OCI-LY3 (cell line): ENCODE results near the gene MGAT3.

Source experiments
- H2AFZ ChIP-seq: fragments of 200-600, 300-600 bp; shearing (Covaris generic); 2 replicates; pipeline ENCODE4 v1.6.0; 2014; ENCODE audit warnings: antibody characterized with exemption, low read depth, low read length
- H3K27ac ChIP-seq: fragments of 200-600, 300-600 bp; sonication (generic); 2 replicates; pipeline ENCODE4 v1.5.1; 2014; ENCODE audit warnings: mild to moderate bottlenecking, low read length, moderate library complexity, mixed read lengths
- H3K27me3 ChIP-seq: fragments of 200-600, 300-600 bp; sonication (generic); 2 replicates; pipeline ENCODE4 v1.6.1; 2014; ENCODE audit warnings: low read depth, low read length, mixed read lengths
- H3K36me3 ChIP-seq: fragments of 200-600, 300-600 bp; sonication (generic); replicated peaks from 2 replicates; pipeline ENCODE3; 2014; ENCODE audit warnings: low read depth, low read length, mixed read lengths
- H3K4me1 ChIP-seq: fragments of 300-600, 200-600 bp; sonication (generic); 2 replicates; pipeline ENCODE4 v1.6.1; 2014; ENCODE audit warnings: low read length, mixed read lengths
- H3K4me2 ChIP-seq: fragments of 200-600, 300-600 bp; sonication (generic); 2 replicates; pipeline ENCODE4 v1.6.1; 2014; ENCODE audit warnings: low read length, mixed read lengths
- H3K4me3 ChIP-seq: fragments of 300-600, 200-600 bp; sonication (generic); 2 replicates; pipeline ENCODE4 v1.5.1; 2014; ENCODE audit warnings: antibody characterized with exemption, mild to moderate bottlenecking, low read length, moderate library complexity
- H3K79me2 ChIP-seq: fragments of 300-600, 200-600 bp; shearing (Covaris generic); 2 replicates; pipeline ENCODE4 v1.6.1; 2014; ENCODE audit warnings: mild to moderate bottlenecking, low read length, mixed read lengths
- H3K9ac ChIP-seq: fragments of 300-600, 200-600 bp; shearing (Covaris generic); 2 replicates; pipeline ENCODE4 v1.6.0; 2014; ENCODE audit warnings: mild to moderate bottlenecking, low read length, moderate library complexity
- H3K9me3 ChIP-seq: fragments of 200-600, 300-600 bp; shearing (Covaris generic); 2 replicates; pipeline ENCODE4 v1.6.1; 2014; ENCODE audit warnings: low read length, mixed read lengths; ENCODE audit not compliant: insufficient read depth
- H4K20me1 ChIP-seq: fragments of 200-600, 300-600 bp; sonication (generic); 2 replicates; pipeline ENCODE4 v1.6.1; 2016; ENCODE audit warnings: low read length, mixed read lengths; ENCODE audit not compliant: insufficient read depth
- EZH2phosphoT487 ChIP-seq: fragments of 200-600 bp; shearing (Covaris generic); IDR thresholded peaks from 2 replicates; pipeline ENCODE4 v1.6.1; 2018; ENCODE audit warnings: antibody characterized with exemption, mixed run types, low read depth
- TF ChIP-seq, protein P1 (sequence below): fragments of 200-600, 300-600 bp; sonication (generic); IDR thresholded peaks from 2 replicates; pipeline ENCODE4 v1.5.1; 2014; ENCODE audit warnings: antibody characterized with exemption, low read length, low read depth

The MGAT3 gene

GRCh38 chr22:39508393-39508792 is 51.6 kb downstream of the MGAT3 start:
- peaks cover 26% of the 10 kb centered on the region for H3K4me1 ChIP-seq
- H3K79me2 ChIP-seq, result peaks cover 78% of the 10 kb centered on the region
- H3K27me3 ChIP-seq, result no peaks in the 10 kb centered on the region
- H4K20me1 ChIP-seq, result peaks cover 9% of the 10 kb centered on the region; the same call in 1 of the 2 replicates
- TF ChIP-seq EZH2phosphoT487, result no peak
- TF ChIP-seq, protein P1, sequence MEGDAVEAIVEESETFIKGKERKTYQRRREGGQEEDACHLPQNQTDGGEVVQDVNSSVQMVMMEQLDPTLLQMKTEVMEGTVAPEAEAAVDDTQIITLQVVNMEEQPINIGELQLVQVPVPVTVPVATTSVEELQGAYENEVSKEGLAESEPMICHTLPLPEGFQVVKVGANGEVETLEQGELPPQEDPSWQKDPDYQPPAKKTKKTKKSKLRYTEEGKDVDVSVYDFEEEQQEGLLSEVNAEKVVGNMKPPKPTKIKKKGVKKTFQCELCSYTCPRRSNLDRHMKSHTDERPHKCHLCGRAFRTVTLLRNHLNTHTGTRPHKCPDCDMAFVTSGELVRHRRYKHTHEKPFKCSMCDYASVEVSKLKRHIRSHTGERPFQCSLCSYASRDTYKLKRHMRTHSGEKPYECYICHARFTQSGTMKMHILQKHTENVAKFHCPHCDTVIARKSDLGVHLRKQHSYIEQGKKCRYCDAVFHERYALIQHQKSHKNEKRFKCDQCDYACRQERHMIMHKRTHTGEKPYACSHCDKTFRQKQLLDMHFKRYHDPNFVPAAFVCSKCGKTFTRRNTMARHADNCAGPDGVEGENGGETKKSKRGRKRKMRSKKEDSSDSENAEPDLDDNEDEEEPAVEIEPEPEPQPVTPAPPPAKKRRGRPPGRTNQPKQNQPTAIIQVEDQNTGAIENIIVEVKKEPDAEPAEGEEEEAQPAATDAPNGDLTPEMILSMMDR, result no peak
- H3K4me3 ChIP-seq, result no peak overlapping the region
- H3K9me3 ChIP-seq, result no peaks in the 10 kb centered on the region
- peaks cover 68% of the 10 kb centered on the region for H3K36me3 ChIP-seq
- H3K9ac ChIP-seq, result no peak overlapping the region
- no peak overlapping the region for H2AFZ ChIP-seq
- no peak overlapping the region for H3K4me2 ChIP-seq
- no peak overlapping the region for H3K27ac ChIP-seq

DNA sequence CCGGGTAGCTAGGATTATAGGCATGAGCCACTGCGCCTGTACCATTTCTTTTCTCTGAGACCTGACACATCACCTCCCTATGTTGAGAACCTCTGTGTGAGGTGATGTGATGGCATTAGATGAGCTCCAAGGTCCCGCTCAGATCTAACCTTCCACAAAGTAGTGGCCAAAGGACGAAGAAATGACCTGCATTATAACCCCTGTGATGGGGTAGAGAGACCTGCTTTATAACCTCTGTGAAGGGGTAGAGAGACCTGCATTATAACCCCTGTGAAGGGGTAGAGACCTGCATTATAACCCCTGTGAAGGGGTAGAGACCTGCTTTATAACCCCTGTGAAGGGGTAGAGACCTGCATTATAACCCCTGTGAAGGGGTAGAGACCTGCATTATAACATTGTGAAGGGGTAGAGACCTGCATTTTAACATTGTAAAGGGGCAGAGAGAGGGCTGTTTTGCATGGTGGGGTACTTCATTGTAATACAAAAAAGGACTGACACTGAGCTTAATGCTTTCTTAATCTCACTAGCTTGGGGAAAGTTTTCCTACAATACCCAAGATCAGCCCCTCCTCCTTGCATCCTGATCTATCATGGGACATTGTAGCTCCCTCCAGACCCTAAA is 53.8 kb downstream of the MGAT3 start:
- Histone ChIP-seq H3K4me2 (no peak overlapping the region), H3K79me2 (peaks cover 78% of the 10 kb centered on the region), H3K4me1 (peaks cover 35% of the 10 kb centered on the region), H3K27ac (no peak overlapping the region), H3K9me3 (no peaks in the 10 kb centered on the region), H4K20me1 (peaks cover 19% of the 10 kb centered on the region), H2AFZ (no peak overlapping the region), H3K36me3 (peaks cover 74% of the 10 kb centered on the region), H3K4me3 (no peak overlapping the region), H3K9ac (no peak overlapping the region), H3K27me3 (no peaks in the 10 kb centered on the region)
- no peak for TF ChIP-seq EZH2phosphoT487
- TF ChIP-seq, protein P1, result no peak

DNA sequence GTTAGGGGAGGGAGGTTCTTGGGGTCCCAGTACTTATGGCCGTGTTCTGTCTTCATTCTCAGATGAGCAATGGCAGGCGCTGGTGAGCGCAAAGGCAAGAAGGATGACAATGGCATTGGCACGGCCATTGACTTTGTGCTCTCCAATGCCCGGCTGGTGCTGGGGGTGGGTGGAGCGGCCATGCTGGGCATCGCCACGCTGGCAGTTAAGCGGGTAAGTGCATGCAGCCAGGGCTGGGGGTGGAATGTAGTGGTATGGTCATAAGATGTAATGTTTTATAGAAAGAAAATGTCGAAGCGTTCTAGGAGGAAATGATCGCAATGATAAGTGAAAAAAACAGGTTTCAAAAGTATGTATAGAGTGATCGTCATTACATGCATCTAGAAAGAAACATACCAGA is 54.4 kb downstream of the MGAT3 start:
- peaks cover 72% of the 10 kb centered on the region for H3K36me3 ChIP-seq
- H3K9me3 ChIP-seq, result no peaks in the 10 kb centered on the region
- H2AFZ ChIP-seq, result no peak overlapping the region
- H3K79me2 ChIP-seq, result peaks cover 78% of the 10 kb centered on the region
- peaks cover 19% of the 10 kb centered on the region for H4K20me1 ChIP-seq
- H3K4me2 ChIP-seq, result no peak overlapping the region
- H3K4me1 ChIP-seq, result peaks cover 41% of the 10 kb centered on the region
- no peak overlapping the region for H3K4me3 ChIP-seq
- H3K9ac ChIP-seq, result no peak overlapping the region
- H3K27me3 ChIP-seq, result no peaks in the 10 kb centered on the region
- no peak overlapping the region for H3K27ac ChIP-seq
- no peak for TF ChIP-seq EZH2phosphoT487
- TF ChIP-seq, protein P1, result no peak

DNA sequence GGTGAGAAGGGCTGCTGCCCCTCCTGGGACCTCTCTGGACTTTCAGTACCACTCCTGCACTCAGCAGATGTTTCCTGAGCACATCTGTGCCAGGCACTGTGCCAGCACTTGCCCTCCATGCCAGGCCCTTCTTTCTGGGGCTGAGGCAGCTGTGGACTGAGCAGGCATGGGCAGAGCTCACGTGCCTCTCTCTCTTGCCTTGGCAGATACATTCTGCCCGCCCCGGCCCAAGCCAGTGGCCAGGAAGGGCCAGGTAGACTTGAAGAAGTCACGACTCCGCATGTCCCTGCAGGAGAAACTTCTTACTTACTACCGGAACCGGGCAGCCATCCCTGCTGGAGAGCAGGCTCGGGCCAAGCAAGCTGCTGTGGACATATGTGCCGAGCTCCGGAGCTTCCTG is 55.2 kb downstream of the MGAT3 start:
- H3K4me1 ChIP-seq, result peaks cover 43% of the 10 kb centered on the region
- no peak overlapping the region for H3K27ac ChIP-seq
- peaks cover 75% of the 10 kb centered on the region for H3K79me2 ChIP-seq
- H3K9ac ChIP-seq, result no peak overlapping the region
- no peak overlapping the region for H3K4me2 ChIP-seq
- TF ChIP-seq EZH2phosphoT487, result no peak
- TF ChIP-seq, protein P1, result no peak
- H3K4me3 ChIP-seq, result no peak overlapping the region
- no peak overlapping the region for H2AFZ ChIP-seq
- no peaks in the 10 kb centered on the region for H3K9me3 ChIP-seq
- H4K20me1 ChIP-seq, result peaks cover 19% of the 10 kb centered on the region
- no peaks in the 10 kb centered on the region for H3K27me3 ChIP-seq
- peaks cover 68% of the 10 kb centered on the region for H3K36me3 ChIP-seq
